GM19324 (cell line): ENCODE results near the gene RETREG3.
A peak's percentile ranks its signal among the peaks of the same experiment; 100 is the strongest.

Source experiments
- ATAC-seq: cut with Tn5 transposase; IDR thresholded peaks from one replicate; pipeline ENCODE4 v1.9.1; 2021; ENCODE audit warnings: mild to moderate bottlenecking, moderate library complexity; ENCODE audit not compliant: unreplicated experiment, low FRiP score

RETREG3 gene

GRCh38 chr17:42613699-42614295, 4.6 kb upstream of the RETREG3 start:
- ATAC-seq: no peak

GRCh38 chr17:42612013-42612412, 2.8 kb upstream of the RETREG3 start:
- no peak for ATAC-seq

GRCh38 chr17:42609814-42610801, 934 bp upstream of the RETREG3 start:
- peak; percentile 16 for ATAC-seq

- ATAC-seq: peak; percentile 30
Measured at GRCh38 chr17:42608305-42609181, 631 bp downstream of the RETREG3 start.

GRCh38 chr17:42607769-42608168, 1.4 kb downstream of the RETREG3 start:
- ATAC-seq: no peak

GRCh38 chr17:42603318-42603717, 5.9 kb downstream of the RETREG3 start:
- ATAC-seq: no peak

GRCh38 chr17:42598905-42599304, 10.3 kb downstream of the RETREG3 start:
- ATAC-seq: no peak

- ATAC-seq: no peak
Measured at GRCh38 chr17:42596386-42596785, 12.8 kb downstream of the RETREG3 start.

GRCh38 chr17:42591411-42591810, 17.8 kb downstream of the RETREG3 start:
- no peak for ATAC-seq

GRCh38 chr17:42590886-42591285, 18.3 kb downstream of the RETREG3 start:
- no peak for ATAC-seq

GRCh38 chr17:42586514-42587230, 22.5 kb downstream of the RETREG3 start:
- no peak for ATAC-seq

- ATAC-seq: no peak
Measured at GRCh38 chr17:42585353-42585752, 23.8 kb downstream of the RETREG3 start.

- ATAC-seq: no peak
Measured at GRCh38 chr17:42584880-42585279, 24.3 kb downstream of the RETREG3 start.

GRCh38 chr17:42581744-42582270, 27.4 kb downstream of the RETREG3 start:
- ATAC-seq: no peak

- no peak for ATAC-seq
Measured at GRCh38 chr17:42579794-42580551, 29.2 kb downstream of the RETREG3 start.

- ATAC-seq: peak; percentile 54
Measured at GRCh38 chr17:42578282-42578869, 30.8 kb downstream of the RETREG3 start.

GRCh38 chr17:42577532-42578281, 31.5 kb downstream of the RETREG3 start, which contains the start of gene PSMC3IP:
Gene PSMC3IP, minus strand, starts transcription at chr17:42577729. Its CDS starts 43 bp downstream, at chr17:42577686.
- peak; percentile 71 for ATAC-seq

- ATAC-seq: no peak
Measured at GRCh38 chr17:42577140-42577531, 32.0 kb downstream of the RETREG3 start.
